Loucy (cell line): ENCODE data around the gene MBD5.

Experiments used
- CTCF ChIP-seq: fragments of 200-600 bp; sonication (generic); conservative IDR thresholded peaks from 2 replicates; pipeline ENCODE4 v1.5.1; 2014; ENCODE audit warnings: mild to moderate bottlenecking, antibody characterized with exemption, low read length
- EZH2phosphoT487 ChIP-seq: fragments of 200-600 bp; IDR thresholded peaks from 2 replicates; pipeline ENCODE4 v1.6.1; 2018; ENCODE audit warnings: antibody characterized with exemption, mild to moderate bottlenecking, moderate library complexity, borderline replicate concordance

DNA sequence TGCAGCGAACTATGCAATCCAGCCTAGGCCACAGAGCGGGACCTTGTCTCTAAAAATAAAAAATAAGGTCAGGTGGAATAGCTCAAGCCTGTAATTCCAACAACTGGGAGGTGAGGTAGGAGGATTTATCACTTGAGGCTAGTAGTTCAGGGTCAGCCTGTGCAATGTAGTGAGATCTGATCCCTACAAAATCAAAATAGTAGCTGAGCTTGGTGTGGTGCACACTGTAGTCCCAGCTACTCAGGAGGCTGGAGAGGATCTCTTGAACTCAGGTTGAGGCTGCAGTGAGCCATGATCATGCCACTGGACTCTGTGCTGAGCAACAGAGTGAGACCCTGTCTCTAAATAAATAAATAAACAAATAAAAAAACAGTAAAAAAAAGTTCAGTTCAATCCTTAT, 5.7 kb downstream of the MBD5 start:
- TF ChIP-seq CTCF = no peak
- no peak for TF ChIP-seq EZH2phosphoT487
